ENCODE measurements around the gene ELFN2. TPM values are rescaled to one million over a fixed set of nuclear protein-coding genes. Genes with fewer than 3 reads are reported as not detected.

The ELFN2 gene
- total RNA-seq, 1 experiment from 2014 or later = 2.8 TPM

DNA sequence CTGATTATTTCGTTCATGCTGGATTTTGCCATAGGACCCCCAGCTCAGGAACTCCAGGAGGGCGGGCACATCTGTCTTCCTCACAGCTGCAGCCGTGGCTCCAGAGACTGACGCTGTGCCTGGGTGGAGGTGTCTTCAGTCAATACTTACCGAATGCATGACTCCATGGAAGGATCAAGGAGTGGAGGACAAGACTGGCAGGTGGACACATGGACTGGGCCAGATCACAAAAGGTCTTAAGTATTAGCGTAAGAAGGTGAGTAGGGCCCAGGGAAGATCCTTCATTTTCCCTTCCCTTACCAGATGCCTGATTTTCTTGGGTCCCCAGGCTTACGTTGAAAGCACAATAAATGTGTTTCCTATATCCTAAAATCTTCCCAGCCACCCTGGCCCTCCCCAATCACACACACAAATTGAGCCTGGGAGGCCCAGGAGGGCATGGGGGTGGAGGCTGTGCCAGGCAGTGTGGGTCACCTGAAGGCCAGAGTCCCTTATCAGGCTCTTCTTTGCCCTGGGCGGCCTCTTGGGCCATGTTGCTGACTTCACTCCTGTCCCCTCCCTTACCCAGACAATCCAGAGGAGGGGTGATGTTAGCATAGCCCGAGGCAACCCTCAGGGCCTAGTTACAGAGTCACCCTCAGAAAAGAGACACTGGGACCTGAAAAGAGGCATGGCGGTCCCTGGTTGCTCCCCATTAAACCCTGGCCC, 88.6 kb downstream of the ELFN2 start:
- H3K4me1 Mint-ChIP-seq (ENCODE audit: low read depth, unreplicated experiment) = peaks cover 47% of the 10 kb centered on the region
- H3K9me3 Mint-ChIP-seq (ENCODE audit: low read depth, unreplicated experiment) = no peaks in the 10 kb centered on the region
- peaks cover 47% of the 10 kb centered on the region for H3K27me3 Mint-ChIP-seq (ENCODE audit: unreplicated experiment)
- H3K27ac Mint-ChIP-seq (ENCODE audit: unreplicated experiment) = no peak overlapping the region
- DNase-seq = no peak
- H3K36me3 Mint-ChIP-seq (ENCODE audit: insufficient read depth, unreplicated experiment) = no peaks in the 10 kb centered on the region
- TF ChIP-seq, protein P1, sequence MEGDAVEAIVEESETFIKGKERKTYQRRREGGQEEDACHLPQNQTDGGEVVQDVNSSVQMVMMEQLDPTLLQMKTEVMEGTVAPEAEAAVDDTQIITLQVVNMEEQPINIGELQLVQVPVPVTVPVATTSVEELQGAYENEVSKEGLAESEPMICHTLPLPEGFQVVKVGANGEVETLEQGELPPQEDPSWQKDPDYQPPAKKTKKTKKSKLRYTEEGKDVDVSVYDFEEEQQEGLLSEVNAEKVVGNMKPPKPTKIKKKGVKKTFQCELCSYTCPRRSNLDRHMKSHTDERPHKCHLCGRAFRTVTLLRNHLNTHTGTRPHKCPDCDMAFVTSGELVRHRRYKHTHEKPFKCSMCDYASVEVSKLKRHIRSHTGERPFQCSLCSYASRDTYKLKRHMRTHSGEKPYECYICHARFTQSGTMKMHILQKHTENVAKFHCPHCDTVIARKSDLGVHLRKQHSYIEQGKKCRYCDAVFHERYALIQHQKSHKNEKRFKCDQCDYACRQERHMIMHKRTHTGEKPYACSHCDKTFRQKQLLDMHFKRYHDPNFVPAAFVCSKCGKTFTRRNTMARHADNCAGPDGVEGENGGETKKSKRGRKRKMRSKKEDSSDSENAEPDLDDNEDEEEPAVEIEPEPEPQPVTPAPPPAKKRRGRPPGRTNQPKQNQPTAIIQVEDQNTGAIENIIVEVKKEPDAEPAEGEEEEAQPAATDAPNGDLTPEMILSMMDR (IDR thresholded peaks at IDR 0.05; ENCODE audit: unreplicated experiment) = no peak
- BruUV-seq (replicated peaks) = no TSS peak
- no peak overlapping the region for H3K4me3 Mint-ChIP-seq (ENCODE audit: low read depth, unreplicated experiment)
- CTCF ChIA-PET = no interaction called here
- intact Hi-C loops (cut with micrococcal nuclease; ENCODE audit: unreplicated experiment) = no loop called here

DNA sequence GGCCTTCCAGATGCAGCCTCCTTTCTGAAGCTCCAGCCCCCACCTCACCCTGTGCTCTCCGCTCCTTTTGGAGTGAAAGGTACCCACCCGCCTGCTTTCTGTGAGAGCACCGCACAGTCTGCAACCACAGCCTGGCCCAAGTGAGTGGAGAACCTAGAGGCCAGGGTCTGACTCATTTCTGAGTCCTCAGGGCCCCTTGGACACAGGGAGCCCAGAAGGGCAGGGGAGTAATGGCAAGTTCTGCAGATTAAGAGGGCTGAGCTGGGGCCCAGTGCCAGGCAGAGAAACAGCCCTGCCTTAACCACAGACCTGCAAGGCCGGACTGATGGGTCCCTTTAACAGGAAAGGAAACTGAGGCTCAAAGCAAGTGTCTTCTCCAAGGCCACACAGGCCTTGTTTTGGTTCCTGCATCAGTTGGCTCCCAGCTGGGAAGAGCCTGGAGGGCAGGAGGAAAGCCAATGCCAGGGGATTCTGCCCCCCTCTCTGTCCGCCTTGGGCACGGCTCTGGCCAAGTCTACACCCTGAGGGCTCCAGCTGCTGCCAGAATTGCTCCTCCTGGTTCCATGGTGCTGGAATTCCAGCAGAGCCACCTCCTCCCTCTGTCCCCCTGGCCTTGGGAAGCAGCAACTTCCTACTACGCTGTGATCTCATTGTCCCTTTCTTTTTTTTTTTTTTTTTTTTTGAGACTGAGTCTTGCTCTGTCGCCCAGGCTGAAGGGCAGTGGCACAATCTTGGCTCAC, 89.9 kb downstream of the ELFN2 start:
- no peak for DNase-seq
- TF ChIP-seq, protein P1 (IDR thresholded peaks at IDR 0.05; ENCODE audit: unreplicated experiment) = no peak
- intact Hi-C loops (cut with micrococcal nuclease; ENCODE audit: unreplicated experiment) = no loop called here
- Mint-ChIP-seq H3K4me1 (ENCODE audit: low read depth, unreplicated experiment) (peaks cover 55% of the 10 kb centered on the region), H3K9me3 (ENCODE audit: low read depth, unreplicated experiment) (no peaks in the 10 kb centered on the region), H3K27ac (ENCODE audit: unreplicated experiment) (no peak overlapping the region), H3K27me3 (ENCODE audit: unreplicated experiment) (peaks cover 39% of the 10 kb centered on the region), H3K4me3 (ENCODE audit: low read depth, unreplicated experiment) (no peak overlapping the region), H3K36me3 (ENCODE audit: insufficient read depth, unreplicated experiment) (peaks cover 5% of the 10 kb centered on the region)
- CTCF ChIA-PET = interaction anchor here (0.6 to 0.8 kb wide), 2 partner anchors 33 to 70 kb away, joined by 3 to 4 read pairs; no protein-coding TSS in a partner anchor
- BruUV-seq (replicated peaks) = no TSS peak

DNA sequence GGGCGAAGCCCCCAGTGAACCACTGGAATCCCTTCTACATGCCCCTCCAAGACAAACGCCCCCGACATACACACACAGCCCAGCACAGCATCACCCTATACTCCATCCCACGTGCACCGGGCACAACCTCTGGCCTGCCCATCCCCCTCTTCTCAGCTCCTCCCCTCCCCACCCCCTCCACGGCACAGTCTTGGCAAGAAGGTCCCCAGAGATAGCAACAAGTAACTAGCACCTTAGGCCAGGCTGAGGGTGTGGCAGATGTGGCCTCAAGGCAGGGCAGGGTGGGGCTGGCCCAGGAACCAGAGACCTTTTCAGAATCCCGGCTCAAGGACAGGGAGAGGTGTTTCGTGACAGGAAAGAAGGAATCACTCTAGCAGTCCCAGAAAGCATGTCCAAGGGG, 90.7 kb downstream of the ELFN2 start:
- no peak for DNase-seq
- CTCF ChIA-PET = no interaction called here
- Mint-ChIP-seq H3K36me3 (ENCODE audit: insufficient read depth, unreplicated experiment) (peaks cover 5% of the 10 kb centered on the region), H3K27me3 (ENCODE audit: unreplicated experiment) (peaks cover 31% of the 10 kb centered on the region), H3K9me3 (ENCODE audit: low read depth, unreplicated experiment) (no peaks in the 10 kb centered on the region), H3K4me3 (ENCODE audit: low read depth, unreplicated experiment) (no peak overlapping the region), H3K27ac (ENCODE audit: unreplicated experiment) (no peak overlapping the region), H3K4me1 (ENCODE audit: low read depth, unreplicated experiment) (peaks cover 63% of the 10 kb centered on the region)
- intact Hi-C loops (cut with micrococcal nuclease; ENCODE audit: unreplicated experiment) = no loop called here
- BruUV-seq (replicated peaks) = no TSS peak
- TF ChIP-seq, protein P1 (IDR thresholded peaks at IDR 0.05; ENCODE audit: unreplicated experiment) = no peak

DNA sequence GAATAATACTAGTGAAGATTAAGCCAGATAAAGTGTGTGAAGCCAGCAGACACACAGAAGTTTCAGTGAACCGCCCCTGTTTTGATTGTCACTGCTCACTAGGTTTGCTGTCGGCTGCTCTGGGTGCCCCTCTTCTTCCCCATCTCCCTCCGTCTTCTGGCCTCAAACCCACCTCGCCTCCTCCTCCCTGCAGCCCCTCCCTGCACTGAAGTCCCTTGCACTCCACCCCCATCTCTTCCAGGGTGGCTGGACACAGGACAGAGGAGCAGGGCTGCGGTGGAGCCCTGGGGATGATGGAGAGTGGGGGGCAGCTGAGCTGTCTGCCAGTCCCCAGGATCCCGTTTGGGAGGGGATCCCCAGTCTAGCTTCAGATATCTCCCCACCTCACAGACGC, 91.5 kb downstream of the ELFN2 start:
- TF ChIP-seq, protein P1 (IDR thresholded peaks at IDR 0.05; ENCODE audit: unreplicated experiment) = no peak
- no TSS peak for BruUV-seq (replicated peaks)
- Mint-ChIP-seq H3K4me3 (ENCODE audit: low read depth, unreplicated experiment) (no peak overlapping the region), H3K36me3 (ENCODE audit: insufficient read depth, unreplicated experiment) (peaks cover 5% of the 10 kb centered on the region), H3K4me1 (ENCODE audit: low read depth, unreplicated experiment) (peaks cover 63% of the 10 kb centered on the region), H3K27ac (ENCODE audit: unreplicated experiment) (no peak overlapping the region), H3K27me3 (ENCODE audit: unreplicated experiment) (peaks cover 24% of the 10 kb centered on the region), H3K9me3 (ENCODE audit: low read depth, unreplicated experiment) (no peaks in the 10 kb centered on the region)
- no peak for DNase-seq
- intact Hi-C loops (cut with micrococcal nuclease; ENCODE audit: unreplicated experiment) = no loop called here
- CTCF ChIA-PET = no interaction called here
